Measurements from ENCODE around the gene TMEM147.

TMEM147 gene

GRCh38 chr19:35514282-35514809, 31.1 kb upstream of the TMEM147 start (continued):
- TF ChIP-seq ZNF274 (IDR thresholded peaks at IDR 0.05; ENCODE audit: low read length), result no peak
- no peak for TF ChIP-seq ZNF274 (tag by site-specific recombination; IDR thresholded peaks at IDR 0.05; ENCODE audit: borderline replicate concordance)
- peak; percentile 65 for TF ChIP-seq KLF1 (tag by site-specific recombination; IDR thresholded peaks at IDR 0.05)

DNA sequence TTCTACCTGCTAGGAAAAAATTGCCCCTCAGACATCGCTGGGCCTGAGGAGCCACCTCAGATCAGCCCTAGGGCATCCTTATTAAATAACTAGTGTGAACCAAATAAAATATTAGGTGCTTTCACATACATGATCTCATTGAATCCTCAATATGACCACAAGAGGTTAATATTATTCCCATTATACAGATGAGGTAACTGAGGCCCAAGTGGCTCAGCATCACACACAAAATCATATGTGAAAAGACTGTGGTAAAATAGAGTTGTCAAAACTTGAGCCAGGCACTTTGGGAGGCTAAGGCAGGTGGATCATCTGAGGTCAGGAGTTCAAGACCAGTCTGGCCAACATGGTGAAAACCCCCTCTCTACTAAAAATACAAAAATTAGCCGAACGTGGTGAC, 29.1 kb upstream of the TMEM147 start:
- H3K27ac ChIP-seq (ENCODE audit: extremely low read depth, low read depth, low read length), result no peak overlapping the region
- no peaks in the 10 kb centered on the region for H3K9me3 ChIP-seq (ENCODE audit: control insufficient read depth, insufficient read depth, low read depth, low read length)
- H3K36me3 ChIP-seq (ENCODE audit: control insufficient read depth in 2 of 2, insufficient read depth in 1 of 2, low read length in 2 of 2), result no peaks in the 10 kb centered on the region; a peak in 1 of 3 replicates
- POLR2A ChIA-PET, result interaction anchor here (0.6 to 1.3 kb wide), 2 partner anchors 13 to 61 kb away, joined by 3 to 7 read pairs; no protein-coding TSS in a partner anchor
- CTCF ChIA-PET, result interaction anchor here (1.7 to 3.4 kb wide), 3 partner anchors 10 to 163 kb away, joined by 5 to 23 read pairs (median 13); no protein-coding TSS in a partner anchor
- H3K4me1 ChIP-seq (ENCODE audit: control insufficient read depth, insufficient read depth, low read length), result no peaks in the 10 kb centered on the region
- TF ChIP-seq GLI4 (tag by site-specific recombination; IDR thresholded peaks at IDR 0.05), result no peak
- TF ChIP-seq, protein P1, sequence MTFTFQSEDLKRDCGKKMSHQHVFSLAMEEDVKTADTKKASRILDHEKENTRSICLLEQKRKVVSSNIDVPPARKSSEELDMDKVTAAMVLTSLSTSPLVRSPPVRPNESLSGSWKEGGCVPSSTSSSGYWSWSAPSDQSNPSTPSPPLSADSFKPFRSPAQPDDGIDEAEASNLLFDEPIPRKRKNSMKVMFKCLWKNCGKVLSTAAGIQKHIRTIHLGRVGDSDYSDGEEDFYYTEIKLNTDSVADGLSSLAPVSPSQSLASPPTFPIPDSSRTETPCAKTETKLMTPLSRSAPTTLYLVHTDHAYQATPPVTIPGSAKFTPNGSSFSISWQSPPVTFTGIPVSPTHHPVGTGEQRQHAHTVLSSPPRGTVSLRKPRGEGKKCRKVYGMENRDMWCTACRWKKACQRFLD (tag by site-specific recombination; IDR thresholded peaks at IDR 0.05), result 0 out of 2 replicates have a peak, but pooled peaks have one; percentile 4
- no peak overlapping the region for H3K4me3 ChIP-seq (ENCODE audit: low read depth, low read length)

GRCh38 chr19:35517342-35517741, 28.1 kb upstream of the TMEM147 start:
- CTCF ChIA-PET, result interaction anchor here (0.5 to 3.4 kb wide), 5 partner anchors 10 to 36 kb away, joined by 3 to 23 read pairs (median 4); no protein-coding TSS in a partner anchor

More at GRCh38 chr19:35517342-35517741, 28.1 kb upstream of the TMEM147 start:
- POLR2A ChIA-PET, result interaction anchor here (1.3 kb wide), 1 partner anchor 12 kb away, joined by 3 read pairs; no protein-coding TSS in a partner anchor
- Histone ChIP-seq H3K36me3 (ENCODE audit: control insufficient read depth in 2 of 2, insufficient read depth in 1 of 2, low read length in 2 of 2) (no peaks in the 10 kb centered on the region; a peak in 1 of 3 replicates), H3K4me3 (ENCODE audit: low read depth, low read length) (no peak overlapping the region), H3K4me1 (ENCODE audit: control insufficient read depth, insufficient read depth, low read length) (no peaks in the 10 kb centered on the region), H3K27ac (ENCODE audit: extremely low read depth, low read depth, low read length) (no peak overlapping the region), H3K9me3 (ENCODE audit: control insufficient read depth, insufficient read depth, low read depth, low read length) (no peaks in the 10 kb centered on the region)
- TF ChIP-seq ZSCAN16 (tag by site-specific recombination; IDR thresholded peaks at IDR 0.05) (no peak), ZNF585B (tag by site-specific recombination; IDR thresholded peaks at IDR 0.05) (no peak), ZNF514 (tag by site-specific recombination; IDR thresholded peaks at IDR 0.05) (no peak), ZNF501 (tag by site-specific recombination; IDR thresholded peaks at IDR 0.05) (no peak), HOXD13 (CRISPR knock-in tag; IDR thresholded peaks at IDR 0.05; ENCODE audit: borderline replicate concordance) (no peak), HIC1 (tag by site-specific recombination; IDR thresholded peaks at IDR 0.05) (no peak), KLF8 (tag by site-specific recombination; IDR thresholded peaks at IDR 0.05) (no peak), ZNF623 (tag by site-specific recombination; IDR thresholded peaks at IDR 0.05) (no peak), ZSCAN23 (tag by site-specific recombination; IDR thresholded peaks at IDR 0.05) (no peak), ZNF37A (tag by site-specific recombination; IDR thresholded peaks at IDR 0.05) (no peak), ZNF175 (tag by site-specific recombination; IDR thresholded peaks at IDR 0.05) (no peak), TRIM28 (IDR thresholded peaks at IDR 0.05; ENCODE audit: borderline replicate concordance, low read length) (no peak), PRDM10 (tag by site-specific recombination; IDR thresholded peaks at IDR 0.05) (no peak), ZNF140 (tag by site-specific recombination; IDR thresholded peaks at IDR 0.05) (no peak)
- TF ChIP-seq, protein P2, sequence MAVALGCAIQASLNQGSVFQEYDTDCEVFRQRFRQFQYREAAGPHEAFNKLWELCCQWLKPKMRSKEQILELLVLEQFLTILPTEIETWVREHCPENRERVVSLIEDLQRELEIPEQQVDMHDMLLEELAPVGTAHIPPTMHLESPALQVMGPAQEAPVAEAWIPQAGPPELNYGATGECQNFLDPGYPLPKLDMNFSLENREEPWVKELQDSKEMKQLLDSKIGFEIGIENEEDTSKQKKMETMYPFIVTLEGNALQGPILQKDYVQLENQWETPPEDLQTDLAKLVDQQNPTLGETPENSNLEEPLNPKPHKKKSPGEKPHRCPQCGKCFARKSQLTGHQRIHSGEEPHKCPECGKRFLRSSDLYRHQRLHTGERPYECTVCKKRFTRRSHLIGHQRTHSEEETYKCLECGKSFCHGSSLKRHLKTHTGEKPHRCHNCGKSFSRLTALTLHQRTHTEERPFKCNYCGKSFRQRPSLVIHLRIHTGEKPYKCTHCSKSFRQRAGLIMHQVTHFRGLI (tag by site-specific recombination; IDR thresholded peaks at IDR 0.05), result no peak

Measured in HEK293 (cell line).